Endothelial cell of umbilical vein (primary cell): Measurements from ENCODE around the gene DNAH3. TPM values are rescaled to one million over a fixed set of nuclear protein-coding genes. Genes with fewer than 3 reads are reported as not detected.

Experiments
- BruUV-seq: library from RNA; stranded (reverse); fragments of 400-500 nt; replicated peaks from 2 replicates; lab custom pipeline; 2021; lab: Mats Ljungman, UMichigan
- CTCF ChIA-PET: fragments of 300-600, 350-600 bp; sonication (Branson Sonifier 250); formaldehyde crosslinking; loops from one replicate; lab custom pipeline; 2021; ENCODE audit warnings: antibody characterized with exemption, inconsistent platforms; lab: Charles Lee
- POLR2A ChIA-PET: fragments of 300-600, 350-600 bp; sonication (Branson Sonifier 250); formaldehyde crosslinking; loops from one replicate; lab custom pipeline; 2021; ENCODE audit warnings: antibody characterized with exemption, inconsistent platforms; lab: Charles Lee
- DNase-seq: peaks from one replicate; pipeline ENCODE4 v3.0.0-alpha.2; 2011; ENCODE audit warnings: low read depth, low spot score
- FAIRE-seq: peaks from 2 replicates; lab custom pipeline; 2011; peaks lifted over from hg19 to GRCh38; lab: Jason Lieb, UNC
- H2AFZ ChIP-seq: 2 replicates; pipeline ENCODE4 v1.6.0; 2012; ENCODE audit warnings: low read depth, low read length, control low read depth, inconsistent platforms
- H3K27ac ChIP-seq: 2 replicates; pipeline ENCODE4 v1.5.1; 2011; ENCODE audit warnings: low read depth, mild to moderate bottlenecking, control low read depth, low read length, moderate library complexity; ENCODE audit not compliant: insufficient read depth
- H3K27me3 ChIP-seq, 2 experiments: 2 replicates each; pipeline versions ENCODE4 v1.6.0 to v1.6.1; 2011; ENCODE audit warnings: low read length in 2 of 2, mixed read lengths in 1 of 2; ENCODE audit not compliant: control insufficient read depth in 2 of 2, insufficient read depth in 2 of 2
- H3K36me3 ChIP-seq, 2 experiments: 2 replicates in 1 of 2; 3 replicates in 1 of 2; pipeline ENCODE4 v1.5.1; 2011; ENCODE audit warnings: low read length in 2 of 2, mild to moderate bottlenecking in 1 of 2, moderate library complexity in 1 of 2; ENCODE audit not compliant: control insufficient read depth in 2 of 2, insufficient read depth in 2 of 2; ENCODE audit errors: extremely low read depth in 1 of 2
- H3K4me1 ChIP-seq: 3 replicates; pipeline ENCODE4 v1.5.1; 2011; ENCODE audit warnings: mild to moderate bottlenecking, low read length; ENCODE audit not compliant: control insufficient read depth, insufficient read depth; ENCODE audit errors: extremely low read depth
- H3K4me2 ChIP-seq: 2 replicates; pipeline ENCODE4 v1.6.1; 2011; ENCODE audit warnings: low read length, control low read depth, mixed read lengths; ENCODE audit not compliant: insufficient read depth
- H3K4me3 ChIP-seq, 3 experiments: fragments of 200-600 bp in 1 of 3; sonication (generic), shearing (Covaris generic) in 1 of 3; replicated peaks in 1 of 3; 2 replicates each; pipeline ENCODE4 v1.5.1; 2011 to 2016; ENCODE audit warnings: control low read depth in 3 of 3, low read length in 3 of 3, mild to moderate bottlenecking in 2 of 3, inconsistent platforms in 1 of 3, low read depth in 1 of 3, moderate library complexity in 1 of 3; ENCODE audit not compliant: insufficient read depth in 1 of 3
- H3K79me2 ChIP-seq: 2 replicates; pipeline ENCODE4 v1.6.0; 2012; ENCODE audit warnings: low read length, inconsistent platforms; ENCODE audit not compliant: control insufficient read depth, insufficient read depth
- H3K9ac ChIP-seq: replicated peaks from 2 replicates; pipeline ENCODE3; 2011; ENCODE audit warnings: low read length, control low read depth; ENCODE audit not compliant: insufficient read depth; ENCODE audit errors: extremely low read depth
- H3K9me1 ChIP-seq: replicated peaks from 3 replicates; pipeline ENCODE4 v1.6.0; 2011; ENCODE audit warnings: mild to moderate bottlenecking, low read length; ENCODE audit not compliant: control insufficient read depth, insufficient read depth; ENCODE audit errors: extremely low read depth
- H3K9me3 ChIP-seq: replicated peaks from 2 replicates; pipeline ENCODE4 v1.5.1; 2012; ENCODE audit warnings: low read length, inconsistent platforms; ENCODE audit not compliant: control insufficient read depth, insufficient read depth
- H4K20me1 ChIP-seq: replicated peaks from 2 replicates; pipeline ENCODE3; 2011; ENCODE audit warnings: mild to moderate bottlenecking, low read length; ENCODE audit not compliant: control insufficient read depth, insufficient read depth; ENCODE audit errors: extremely low read depth
- CTCF ChIP-seq, 2 donors: IDR thresholded peaks; 1 replicate in 1 of 2; 2 replicates in 1 of 2; pipeline ENCODE4 v1.5.1; 2011; ENCODE audit warnings: low read length in 2 of 2, mild to moderate bottlenecking in 2 of 2, moderate library complexity in 2 of 2, control low read depth in 1 of 2, inconsistent platforms in 1 of 2, low read depth in 1 of 2; ENCODE audit not compliant: insufficient read depth in 1 of 2; ENCODE audit errors: extremely low read depth in 1 of 2
- EZH2 ChIP-seq: IDR thresholded peaks from 2 replicates; pipeline ENCODE4 v1.6.1; 2012; ENCODE audit warnings: borderline replicate concordance, low read depth, mild to moderate bottlenecking, moderate library complexity, low read length, inconsistent platforms; ENCODE audit not compliant: severe bottlenecking
- FOS ChIP-seq: IDR thresholded peaks from 2 replicates; pipeline ENCODE4 v1.6.1; 2011; ENCODE audit warnings: mild to moderate bottlenecking, low read length, moderate library complexity, borderline replicate concordance; ENCODE audit not compliant: insufficient read depth
- GATA2 ChIP-seq: IDR thresholded peaks from 2 replicates; pipeline ENCODE4 v1.7.0; 2011; ENCODE audit warnings: low read depth, mild to moderate bottlenecking, moderate library complexity, mixed read lengths, low read length; ENCODE audit not compliant: insufficient read length, insufficient read depth
- JUN ChIP-seq: IDR thresholded peaks from 2 replicates; pipeline ENCODE4 v1.6.1; 2011; ENCODE audit warnings: borderline replicate concordance, low read depth; ENCODE audit not compliant: insufficient read length, insufficient read depth
- MAX ChIP-seq: IDR thresholded peaks from 2 replicates; pipeline ENCODE4 v1.6.1; 2011; ENCODE audit not compliant: insufficient read depth, insufficient read length
- MYC ChIP-seq: IDR thresholded peaks from one replicate; pipeline ENCODE4 v1.6.1; 2011; ENCODE audit warnings: mild to moderate bottlenecking, low read depth, low read length
- POLR2A ChIP-seq: IDR thresholded peaks from 2 replicates; pipeline ENCODE4 v1.6.1; 2012; ENCODE audit warnings: low read depth, mild to moderate bottlenecking, control low read depth, low read length
- POLR2AphosphoS5 ChIP-seq: IDR thresholded peaks from 2 replicates; pipeline ENCODE4 v1.6.1; 2012; ENCODE audit warnings: low read depth, mild to moderate bottlenecking, control low read depth, low read length, moderate library complexity; ENCODE audit not compliant: insufficient read depth
- dilution Hi-C: fragments of 300-500 bp; cut with MboI; formaldehyde crosslinking; loops from one replicate; pipeline ENCODE4 v1.15.0; 2019; ENCODE audit warnings: low sequenced_read_pairs; ENCODE audit not compliant: extremely low pct_ligation_motif_present
- intact Hi-C: fragments of 100-400 bp; cut with micrococcal nuclease; formaldehyde crosslinking; loops from one replicate; pipeline ENCODE4 v1.10.0; 2022
- polyA plus RNA-seq, 4 experiments: library from polyadenylated mRNA; depleted of rRNA in 3 of 4; stranded (reverse) in 3 of 4; unstranded in 1 of 4; fragments of >200 nt; gene quantifications; 2 replicates each; pipeline versions ENCODE4 v1.2.1 to v1.2.3, GENCODE V29; 2011 to 2012; ENCODE audit warnings: missing spikeins in 1 of 4
- total RNA-seq: library from RNA; stranded (reverse); gene quantifications from 2 replicates; pipeline ENCODE4 v1.2.3, GENCODE V29; 2021

DNAH3 gene
- total and polyA plus RNA-seq, 2 donors (not counting 3 experiments of a cell fraction or from before 2014, with no cell fraction given) = not detected

- Histone ChIP-seq H3K9ac (no peak overlapping the region), H3K4me1 (peaks cover 10% of the 10 kb centered on the region), H3K4me3 (no peak overlapping the region), H4K20me1 (no peaks in the 10 kb centered on the region), H3K36me3 (no peaks in the 10 kb centered on the region), H3K9me3 (no peaks in the 10 kb centered on the region), H3K9me1 (no peaks in the 10 kb centered on the region), H3K27ac (no peak overlapping the region), H2AFZ (no peak overlapping the region), H3K4me2 (no peak overlapping the region), H3K79me2 (no peaks in the 10 kb centered on the region), H3K27me3 (peaks cover 0 to 2% of the 10 kb centered on the region in 2 experiments)
- ChIA-PET CTCF (interaction anchor here (1.2 kb wide), 1 partner anchor 221 kb away, joined by 4 read pairs; no protein-coding TSS in a partner anchor), POLR2A (no interaction called here)
- BruUV-seq = no TSS peak
- FAIRE-seq = no peak
- no peak for DNase-seq
- intact Hi-C loops = no loop called here
- TF ChIP-seq POLR2AphosphoS5 (no peak), GATA2 (no peak), CTCF (IDR thresholded peaks at IDR 0.05; ENCODE audit: extremely low read depth in 1 of 2, insufficient read depth in 1 of 2, low read depth in 1 of 2, low read length in 2 of 2) (no peak), JUN (no peak), MAX (no peak), MYC (no peak), POLR2A (no peak), EZH2 (no peak), FOS (no peak)
- dilution Hi-C loops = no loop called here
Measured at GRCh38 chr16:21071741-21072140, 78.9 kb downstream of the DNAH3 start.
